A673 (cell line): ENCODE measurements around the gene DYDC2. TPM values are rescaled to one million over a fixed set of nuclear protein-coding genes. Genes with fewer than 3 reads are reported as not detected.

Experiments
- Bru-seq: library from RNA; stranded (reverse); fragments of 400-500 nt; gene quantifications from one replicate; lab custom pipeline; 2021; lab: Mats Ljungman, UMichigan
- BruChase-seq, 2 experiments: library from RNA; stranded (reverse); fragments of 400-500 nt; gene quantifications; one replicate each; lab custom pipeline; 2021; lab: Mats Ljungman, UMichigan
- BruUV-seq: library from RNA; stranded (reverse); fragments of 400-500 nt; replicated peaks from 2 replicates; lab custom pipeline; 2021; lab: Mats Ljungman, UMichigan
- CTCF ChIA-PET: fragments of 300-600 bp; sonication (Branson Sonifier 250); formaldehyde crosslinking; loops from one replicate; lab custom pipeline; 2022; ENCODE audit warnings: antibody characterized with exemption; lab: Charles Lee
- POLR2A ChIA-PET: fragments of 300-600 bp; sonication (Branson Sonifier 250); formaldehyde crosslinking; loops from one replicate; lab custom pipeline; 2022; ENCODE audit warnings: antibody characterized with exemption; ENCODE audit not compliant: low non-redundant PET; lab: Charles Lee
- DNase-seq: peaks from one replicate; pipeline ENCODE4 v3.0.0-alpha.2; 2015; ENCODE audit warnings: low spot score
- H3K27ac ChIP-seq: fragments of 200-600 bp; sonication (generic); 2 replicates; pipeline ENCODE4 v1.5.1; 2016; ENCODE audit warnings: mixed run types, low read depth, mild to moderate bottlenecking, mixed read lengths, antibody characterized with exemption, low read length; ENCODE audit not compliant: poor library complexity, severe bottlenecking
- H3K27me3 ChIP-seq: fragments of 200-600 bp; sonication (generic); replicated peaks from 2 replicates; pipeline ENCODE4 v1.6.1; 2017; ENCODE audit warnings: mixed run types, low read depth, mild to moderate bottlenecking, mixed read lengths, antibody characterized with exemption, low read length; ENCODE audit not compliant: insufficient read depth, poor library complexity
- H3K36me3 ChIP-seq: fragments of 200-600 bp; sonication (generic); 2 replicates; pipeline ENCODE4 v1.6.1; 2016; ENCODE audit warnings: mixed run types, mild to moderate bottlenecking, mixed read lengths, antibody characterized with exemption, low read length; ENCODE audit not compliant: insufficient read depth, poor library complexity, severe bottlenecking
- H3K4me1 ChIP-seq: fragments of 200-600 bp; sonication (generic); 2 replicates; pipeline ENCODE4 v1.6.1; 2017; ENCODE audit warnings: mixed run types, mild to moderate bottlenecking, mixed read lengths, antibody characterized with exemption, low read length; ENCODE audit not compliant: insufficient read depth, poor library complexity, severe bottlenecking
- H3K4me3 ChIP-seq: fragments of 200-600 bp; sonication (generic); 2 replicates; pipeline ENCODE4 v1.5.1; 2016; ENCODE audit warnings: low read depth, mixed run types, mild to moderate bottlenecking, mixed read lengths, low read length; ENCODE audit not compliant: poor library complexity, severe bottlenecking
- H3K9me3 ChIP-seq: fragments of 200-600 bp; sonication (generic); 2 replicates; pipeline ENCODE4 v1.6.1; 2016; ENCODE audit warnings: mixed run types, low read depth, mild to moderate bottlenecking, mixed read lengths, antibody characterized with exemption, low read length; ENCODE audit not compliant: poor library complexity, severe bottlenecking
- CTCF ChIP-seq: fragments of 300-800, 200-600 bp; sonication (generic); conservative IDR thresholded peaks from 2 replicates; pipeline ENCODE4 v1.5.1; 2017; ENCODE audit warnings: low read depth, mild to moderate bottlenecking, antibody characterized with exemption, low read length, moderate library complexity, mixed read lengths
- EZH2 ChIP-seq: fragments of 200-600 bp; sonication (generic); IDR thresholded peaks from 2 replicates; pipeline ENCODE4 v1.6.1; 2017; ENCODE audit warnings: borderline replicate concordance, low read depth, mild to moderate bottlenecking, mixed read lengths, antibody characterized with exemption, low read length; ENCODE audit not compliant: poor library complexity, severe bottlenecking
- intact Hi-C: fragments of 100-400 bp; cut with micrococcal nuclease; formaldehyde crosslinking; loops from one replicate; pipeline ENCODE4 v1.10.0; 2022; ENCODE audit not compliant: unreplicated experiment
- long read RNA-seq: library from polyadenylated mRNA; stranded (forward); transcript quantifications from one replicate; pipeline ENCODE4 v2.0.0, GENCODE V29; 2022
- total RNA-seq: library from RNA; stranded (reverse); gene quantifications from 2 replicates; pipeline ENCODE4 v1.2.3, GENCODE V29; 2021

Gene DYDC2
- total RNA-seq (not detected in 2 replicates), Bru-seq, nascent RNA (percentile 4 among the genes with signal in this experiment), BruChase-seq, experiment 1, labeled RNA remaining after a 2-hour chase (not detected), BruChase-seq, experiment 2, labeled RNA remaining after a 6-hour chase (not detected)
- long read RNA-seq: 0 reads

- Histone ChIP-seq H3K4me1 (peaks cover 3% of the 10 kb centered on the region), H3K4me3 (peak within 1 kb of the TSS; percentile 43), H3K36me3 (no peaks in the 10 kb centered on the region), H3K27ac (no peak within 1 kb of the TSS), H3K27me3 (peaks cover 15% of the 10 kb centered on the region), H3K9me3 (no peaks in the 10 kb centered on the region)
- TF ChIP-seq CTCF: no peak
- TF ChIP-seq EZH2: no peak
- DNase-seq: peak; percentile 58
- POLR2A ChIA-PET: no interaction called here
- BruUV-seq: no TSS peak
- CTCF ChIA-PET: no interaction called here
- intact Hi-C loops: no loop called here
Measured at GRCh38 chr10:80356563-80356988, at the start of gene DYDC2, which contains the start of gene DYDC1. Gene DYDC2 (plus strand): TSS chr10:80356781. CDS start chr10:80362444, 5,663 bp downstream. Gene DYDC1 (minus strand): TSS chr10:80356755. CDS start chr10:80352601, 4,154 bp downstream.

DNA sequence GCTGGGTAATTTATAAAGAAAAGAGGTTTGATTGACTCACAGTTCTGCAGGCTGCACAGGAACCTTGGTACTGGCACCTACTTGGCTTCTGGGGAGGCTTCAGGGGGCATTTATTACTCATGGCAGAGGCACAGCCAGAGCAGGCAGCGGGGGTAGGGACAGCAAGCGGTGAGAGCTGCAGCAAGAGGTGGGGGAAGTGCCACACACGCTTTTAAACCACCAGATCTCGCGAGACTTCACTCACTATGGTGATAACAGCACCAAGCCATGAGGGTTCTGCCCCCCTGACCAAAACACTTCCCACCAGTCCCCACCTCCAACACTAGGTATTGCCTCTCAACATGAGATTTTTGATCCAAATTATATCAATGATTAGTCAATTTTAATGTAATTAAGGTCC is 43.1 kb upstream of the DYDC2 start:
- TF ChIP-seq CTCF: no peak
- TF ChIP-seq EZH2: no peak
- POLR2A ChIA-PET: no interaction called here
- Histone ChIP-seq H3K9me3 (peaks cover 4% of the 10 kb centered on the region), H3K4me1 (no peaks in the 10 kb centered on the region), H3K36me3 (no peaks in the 10 kb centered on the region), H3K27ac (no peak overlapping the region), H3K4me3 (no peak overlapping the region), H3K27me3 (no peaks in the 10 kb centered on the region)
- no TSS peak for BruUV-seq
- intact Hi-C loops: no loop called here
- no peak for DNase-seq
- CTCF ChIA-PET: no interaction called here

GRCh38 chr10:80315391-80315790 is 41.2 kb upstream of the DYDC2 start:
- ChIA-PET POLR2A (no interaction called here), CTCF (no interaction called here)
- DNase-seq: no peak
- BruUV-seq: no TSS peak
- Histone ChIP-seq H3K4me1 (no peaks in the 10 kb centered on the region), H3K36me3 (no peaks in the 10 kb centered on the region), H3K4me3 (no peak overlapping the region), H3K27ac (no peak overlapping the region), H3K27me3 (no peaks in the 10 kb centered on the region), H3K9me3 (peaks cover 4% of the 10 kb centered on the region)
- TF ChIP-seq CTCF (no peak), EZH2 (no peak)
- intact Hi-C loops: no loop called here
